ENCODE results near the gene HAP1.

Gene HAP1

GRCh38 chr17:41734139-41734948, at the start of gene HAP1:
Gene HAP1 (minus strand): TSS chr17:41734643. CDS start chr17:41734634, 9 bp downstream.
- Histone ChIP-seq H4K20me1 (ENCODE audit: insufficient read depth, low read length) (no peaks in the 10 kb centered on the region), H3K9ac (ENCODE audit: low read length) (peak within 1 kb of the TSS; percentile 35; the same call in 1 of the 2 replicates), H3K27me3 (replicated peaks; ENCODE audit: insufficient read depth, low read length) (peaks cover 74% of the 10 kb centered on the region), H3K4me2 (ENCODE audit: low read depth, low read length) (peak within 1 kb of the TSS; percentile 97), H3K4me3 (ENCODE audit: low read length) (peak within 1 kb of the TSS; percentile 59), H3F3A (ENCODE audit: insufficient read depth, low read length) (no peaks in the 10 kb centered on the region), H3K9me3 (replicated peaks; ENCODE audit: insufficient read depth, low read length) (no peaks in the 10 kb centered on the region), H3K9me2 (replicated peaks; ENCODE audit: insufficient read depth, low read length) (no peaks in the 10 kb centered on the region), H3K27ac (ENCODE audit: low read length) (no peak within 1 kb of the TSS), H3K79me2 (ENCODE audit: low read length) (no peaks in the 10 kb centered on the region), H3K36me3 (replicated peaks; ENCODE audit: insufficient read depth, low read length) (no peaks in the 10 kb centered on the region), H2AFZ (ENCODE audit: low read length) (peak within 1 kb of the TSS; percentile 80), H3K4me1 (ENCODE audit: low read length) (peaks cover 21% of the 10 kb centered on the region)
- peak; percentile 39 for DNase-seq
- TF ChIP-seq EZH2phosphoT487 (IDR thresholded peaks at IDR 0.05; ENCODE audit: low read length) (peak; percentile 90; the same call in 1 of the 2 replicates), CTCF (IDR thresholded peaks at IDR 0.05; ENCODE audit: low read length) (no peak)

GRCh38 chr17:41782142-41782541, 47.7 kb upstream of the HAP1 start:
- H3K9me2 ChIP-seq (replicated peaks; ENCODE audit: insufficient read depth, low read length) = no peaks in the 10 kb centered on the region
- H3K79me2 ChIP-seq (ENCODE audit: low read length) = peaks cover 9% of the 10 kb centered on the region
- no peaks in the 10 kb centered on the region for H3F3A ChIP-seq (ENCODE audit: insufficient read depth, low read length)
- peaks cover 6% of the 10 kb centered on the region; the same call in 1 of the 2 replicates for H3K4me1 ChIP-seq (ENCODE audit: low read length)
- DNase-seq = no peak
- H3K27me3 ChIP-seq (replicated peaks; ENCODE audit: insufficient read depth, low read length) = no peaks in the 10 kb centered on the region
- TF ChIP-seq CTCF (IDR thresholded peaks at IDR 0.05; ENCODE audit: low read length) (no peak), EZH2phosphoT487 (IDR thresholded peaks at IDR 0.05; ENCODE audit: low read length) (no peak), EZH2 (optimal IDR thresholded peaks at IDR 0.05; ENCODE audit: low read depth, low read length) (no peak)
- no peak overlapping the region for H3K27ac ChIP-seq (ENCODE audit: low read length)
- H2AFZ ChIP-seq (ENCODE audit: low read length) = no peak overlapping the region
- no peak overlapping the region for H3K4me2 ChIP-seq (ENCODE audit: low read depth, low read length)
- H3K9ac ChIP-seq (ENCODE audit: low read length) = no peak overlapping the region
- H3K4me3 ChIP-seq (ENCODE audit: low read length) = no peak overlapping the region
- no peaks in the 10 kb centered on the region for H3K36me3 ChIP-seq (replicated peaks; ENCODE audit: insufficient read depth, low read length)
- H4K20me1 ChIP-seq (ENCODE audit: insufficient read depth, low read length) = no peaks in the 10 kb centered on the region
- no peaks in the 10 kb centered on the region for H3K9me3 ChIP-seq (replicated peaks; ENCODE audit: insufficient read depth, low read length)

GRCh38 chr17:41781404-41782110, 47.1 kb upstream of the HAP1 start:
- H3K4me1 ChIP-seq (ENCODE audit: low read length) = 0 out of 2 replicates have a peak, but pooled peaks cover 3% of the 10 kb centered on the region
- no peak overlapping the region for H2AFZ ChIP-seq (ENCODE audit: low read length)
- no peaks in the 10 kb centered on the region for H4K20me1 ChIP-seq (ENCODE audit: insufficient read depth, low read length)
- H3K4me2 ChIP-seq (ENCODE audit: low read depth, low read length) = no peak overlapping the region
- H3F3A ChIP-seq (ENCODE audit: insufficient read depth, low read length) = no peaks in the 10 kb centered on the region
- H3K9ac ChIP-seq (ENCODE audit: low read length) = no peak overlapping the region
- H3K79me2 ChIP-seq (ENCODE audit: low read length) = peaks cover 9% of the 10 kb centered on the region
- DNase-seq = no peak
- H3K9me3 ChIP-seq (replicated peaks; ENCODE audit: insufficient read depth, low read length) = no peaks in the 10 kb centered on the region
- H3K27ac ChIP-seq (ENCODE audit: low read length) = no peak overlapping the region
- H3K36me3 ChIP-seq (replicated peaks; ENCODE audit: insufficient read depth, low read length) = no peaks in the 10 kb centered on the region
- no peak for TF ChIP-seq CTCF (IDR thresholded peaks at IDR 0.05; ENCODE audit: low read length)
- no peak for TF ChIP-seq EZH2 (optimal IDR thresholded peaks at IDR 0.05; ENCODE audit: low read depth, low read length)
- no peak for TF ChIP-seq EZH2phosphoT487 (IDR thresholded peaks at IDR 0.05; ENCODE audit: low read length)
- no peak overlapping the region for H3K4me3 ChIP-seq (ENCODE audit: low read length)
- no peaks in the 10 kb centered on the region for H3K9me2 ChIP-seq (replicated peaks; ENCODE audit: insufficient read depth, low read length)
- H3K27me3 ChIP-seq (replicated peaks; ENCODE audit: insufficient read depth, low read length) = no peaks in the 10 kb centered on the region
